SK-N-DZ (cell line): ENCODE results near the gene NUDT7.

Experiments used
- DNase-seq: peaks from one replicate; pipeline ENCODE4 v3.0.0-alpha.2; 2015; ENCODE audit warnings: low spot score

Gene NUDT7

DNA sequence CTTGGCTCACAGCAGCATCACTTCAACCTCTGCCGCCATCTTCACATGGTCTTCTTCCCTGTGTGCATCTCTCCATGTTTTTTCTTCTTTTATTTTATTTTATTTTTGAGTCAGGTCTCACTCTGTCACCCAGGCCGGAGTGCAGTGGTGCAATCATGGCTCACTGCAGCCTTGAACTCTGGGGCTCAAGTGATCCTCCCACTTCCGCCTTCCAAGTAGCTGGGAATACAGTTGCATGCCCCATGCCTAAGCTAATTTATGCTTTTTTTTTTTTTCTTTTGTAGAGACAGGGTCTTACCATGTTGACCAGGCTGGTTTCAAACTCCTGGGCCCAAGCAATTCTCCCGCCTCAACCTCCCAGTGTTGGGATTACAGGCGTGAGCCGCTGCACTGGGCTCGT lies 1.9 kb downstream of the NUDT7 start:
- DNase-seq = no peak

DNA sequence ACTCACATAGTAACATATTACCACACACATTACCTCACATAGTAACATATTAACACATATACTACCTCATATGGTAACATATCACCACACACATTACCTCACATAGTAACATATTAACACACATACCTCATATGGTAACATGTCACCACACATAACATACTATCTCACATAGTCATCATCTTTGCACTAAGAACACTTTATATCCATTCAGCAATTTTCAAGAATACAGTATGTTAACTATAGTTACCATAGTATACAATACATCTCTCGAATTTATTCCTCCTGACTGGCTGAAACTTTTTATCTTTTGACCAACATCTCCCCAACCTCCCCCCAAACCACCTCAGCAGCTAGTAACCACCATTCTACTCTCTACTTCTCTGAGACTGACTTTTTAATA lies 7.6 kb downstream of the NUDT7 start:
- DNase-seq = no peak

DNA sequence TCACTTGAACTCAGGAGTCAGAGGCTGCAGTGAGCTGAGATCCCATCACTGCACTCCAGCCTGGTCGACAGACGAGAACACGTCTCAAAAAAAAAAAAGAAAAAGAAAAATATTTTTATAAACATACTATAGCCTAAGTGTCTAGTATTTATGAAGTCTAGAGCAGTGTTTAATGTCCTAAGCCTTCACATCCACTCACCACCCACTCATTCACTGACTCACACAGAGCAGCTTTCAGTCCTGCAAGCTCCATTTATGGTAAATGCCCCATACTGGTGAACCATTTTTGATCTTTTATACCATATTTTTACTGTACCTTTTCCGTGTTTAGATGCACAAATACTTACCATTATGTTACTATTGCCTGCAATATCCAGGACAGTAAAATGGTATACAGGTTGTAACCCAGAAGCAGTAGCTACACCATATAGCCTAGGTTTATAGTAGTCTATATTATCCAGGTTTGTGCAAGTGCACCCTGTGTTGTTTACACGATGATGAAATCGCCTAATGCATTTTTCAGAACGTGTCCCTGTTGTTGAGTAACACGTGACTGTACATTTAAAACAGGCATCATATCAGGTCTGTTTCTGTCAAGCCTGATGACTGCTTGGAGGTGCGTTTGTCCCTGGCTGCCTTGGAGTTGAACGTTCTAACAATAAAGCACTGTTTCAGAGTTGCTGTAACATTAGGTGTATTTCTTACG lies 10.1 kb downstream of the NUDT7 start:
- no peak for DNase-seq

DNA sequence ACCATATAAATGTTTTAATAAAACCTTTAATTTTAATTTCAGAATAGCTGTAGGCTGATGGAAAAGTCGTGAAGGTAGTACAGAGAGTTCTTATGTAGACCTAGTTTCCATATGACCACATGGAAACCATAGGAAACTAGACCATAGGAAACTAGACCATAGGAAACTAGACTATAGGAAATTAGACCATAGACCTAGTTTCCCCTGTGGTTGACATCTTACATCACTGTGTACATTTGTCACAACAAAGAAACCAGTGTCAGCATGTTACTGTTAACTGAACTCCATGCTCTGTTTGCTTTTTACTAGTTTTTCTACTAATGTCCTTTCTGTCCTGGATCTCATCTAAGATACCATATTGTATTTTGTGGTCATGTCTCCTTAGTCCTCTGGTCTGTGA lies 14.6 kb downstream of the NUDT7 start:
- no peak for DNase-seq

DNA sequence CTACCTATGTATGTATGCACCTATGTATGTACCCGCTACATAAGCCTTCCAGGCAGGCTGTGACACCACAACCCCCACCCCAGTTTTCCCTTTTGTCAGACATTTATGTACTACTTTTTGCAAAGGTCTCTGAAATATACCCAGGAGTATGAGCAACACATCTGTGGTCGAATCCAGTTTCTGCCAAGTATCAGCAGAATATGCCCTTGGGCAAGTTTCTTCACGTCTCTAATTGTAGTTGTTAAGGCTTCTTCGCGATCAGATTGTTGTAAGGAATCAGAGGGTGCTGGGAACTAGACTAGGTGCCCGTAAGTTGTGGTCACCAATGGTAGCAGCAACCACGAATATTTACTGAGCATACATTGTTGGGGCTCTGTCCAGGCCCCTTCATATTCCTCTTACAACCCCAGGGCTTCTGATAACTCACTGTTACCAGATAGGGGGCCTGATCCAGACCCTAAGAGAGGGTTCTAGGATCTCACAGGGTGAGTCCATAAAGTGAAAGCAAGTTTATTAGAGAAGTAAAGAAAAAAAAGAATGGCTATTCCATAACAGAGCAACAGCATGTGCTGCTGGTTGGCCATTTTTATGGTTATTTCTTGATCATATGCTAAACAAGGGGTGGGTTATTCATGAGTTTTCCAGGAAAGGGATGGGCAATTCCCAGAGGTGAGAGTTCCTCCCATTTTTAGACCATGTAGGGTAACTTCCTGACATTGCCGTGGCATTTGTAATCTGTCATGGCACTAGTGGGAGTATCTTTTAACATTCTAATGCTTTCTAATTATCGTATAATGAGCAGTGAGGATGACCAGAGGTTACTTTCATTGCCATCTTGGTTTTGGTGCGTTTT lies 16.6 kb downstream of the NUDT7 start:
- no peak for DNase-seq

DNA sequence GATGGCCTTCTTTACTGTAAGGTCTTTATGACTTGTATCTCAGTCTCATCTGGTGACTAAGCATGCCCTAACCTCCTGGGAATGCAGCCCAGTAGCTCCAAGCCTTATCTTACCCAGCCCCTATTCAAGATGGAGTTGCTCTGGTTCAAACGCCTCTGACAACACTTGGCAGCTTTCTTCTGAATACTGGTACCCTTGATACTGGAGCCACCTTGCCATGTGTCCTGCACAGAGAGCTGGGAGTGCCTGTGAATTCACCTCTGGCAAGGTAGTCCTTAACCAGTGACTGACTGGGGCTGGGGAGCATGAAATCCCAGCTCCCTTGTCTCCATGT lies 17.2 kb downstream of the NUDT7 start:
- DNase-seq = no peak

DNA sequence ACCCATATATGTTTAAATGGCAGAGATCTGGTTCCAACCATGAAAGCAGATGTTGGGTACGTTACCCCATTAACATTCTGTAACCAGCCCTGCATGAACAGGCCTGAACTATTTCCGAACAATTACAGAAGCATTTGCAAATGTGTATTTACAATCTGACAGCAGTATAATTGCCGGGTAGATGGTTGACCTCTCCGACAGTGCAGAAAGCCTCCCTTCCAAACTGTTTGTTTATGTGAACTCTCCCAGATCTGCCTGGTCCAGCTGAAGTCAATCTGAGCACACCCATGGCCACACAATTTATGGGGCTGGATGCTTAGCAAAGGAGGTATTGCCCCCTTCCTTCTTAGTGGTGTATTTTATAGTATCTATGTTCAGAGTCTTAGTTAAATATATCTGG lies 21.8 kb downstream of the NUDT7 start:
- DNase-seq = no peak

DNA sequence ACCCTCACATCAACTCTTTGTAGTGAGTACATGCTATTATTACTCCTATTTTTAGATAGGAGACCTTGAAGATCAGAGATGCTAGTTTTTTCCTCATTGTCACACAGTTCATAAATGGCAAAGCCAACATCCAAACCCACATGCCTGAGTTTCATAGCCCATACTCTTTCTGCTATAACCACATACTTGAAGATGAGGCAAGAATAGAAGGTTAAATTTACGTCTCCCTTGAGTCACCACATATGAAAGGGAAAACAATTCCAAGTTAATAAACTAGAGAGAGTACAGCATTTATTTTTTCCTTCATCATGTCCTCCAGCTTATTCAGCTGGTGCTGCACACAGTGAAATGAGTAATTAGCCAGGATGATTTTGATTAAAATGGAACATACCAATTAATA lies 23.7 kb downstream of the NUDT7 start:
- no peak for DNase-seq

DNA sequence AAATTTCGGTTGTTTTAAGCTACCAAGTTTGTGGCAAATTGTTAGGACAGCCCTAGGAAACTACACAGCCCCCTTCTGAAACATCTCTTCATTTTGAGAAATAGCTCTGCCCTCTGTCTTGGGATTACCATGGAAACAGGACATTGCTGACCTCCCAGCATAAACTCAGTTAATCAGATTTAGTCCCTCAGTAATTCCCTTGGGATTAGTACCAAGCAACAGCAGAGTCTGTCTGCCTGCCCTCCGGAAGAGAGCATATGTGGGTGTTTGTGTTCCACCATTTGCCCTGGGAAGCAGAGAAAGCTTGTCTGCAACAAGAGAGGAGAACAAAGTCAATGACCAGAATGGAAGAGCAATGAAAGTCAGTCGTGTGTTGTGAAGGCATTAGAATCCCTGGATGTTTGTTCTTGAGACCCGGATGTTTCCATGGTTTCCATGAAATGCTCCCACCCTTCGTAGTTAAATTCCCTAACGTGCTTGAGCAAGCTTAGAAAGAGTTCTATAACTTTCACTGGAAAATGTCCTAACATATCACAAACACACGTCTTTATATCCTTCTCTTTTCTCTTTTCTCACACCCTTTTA lies 26.2 kb downstream of the NUDT7 start:
- peak; percentile 72 for DNase-seq

DNA sequence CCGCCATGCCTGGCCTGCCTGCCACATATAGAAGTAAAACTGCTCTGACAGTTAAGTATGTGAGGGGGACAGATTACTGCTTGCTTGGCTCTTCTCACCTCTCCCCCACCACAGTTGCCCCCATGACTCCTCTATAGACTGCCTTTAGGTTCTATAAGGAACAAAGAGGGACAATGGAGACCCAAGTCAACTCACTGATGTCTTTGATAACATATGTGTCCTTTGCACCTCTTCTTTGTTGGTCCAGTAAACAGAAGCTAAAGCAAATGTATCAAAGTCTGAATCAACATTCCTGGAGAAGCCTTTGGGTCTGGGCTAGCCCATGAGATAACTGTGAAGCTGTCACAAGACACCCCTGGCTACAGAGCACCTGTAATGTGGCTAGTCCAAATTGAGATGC lies 27.1 kb downstream of the NUDT7 start:
- no peak for DNase-seq

DNA sequence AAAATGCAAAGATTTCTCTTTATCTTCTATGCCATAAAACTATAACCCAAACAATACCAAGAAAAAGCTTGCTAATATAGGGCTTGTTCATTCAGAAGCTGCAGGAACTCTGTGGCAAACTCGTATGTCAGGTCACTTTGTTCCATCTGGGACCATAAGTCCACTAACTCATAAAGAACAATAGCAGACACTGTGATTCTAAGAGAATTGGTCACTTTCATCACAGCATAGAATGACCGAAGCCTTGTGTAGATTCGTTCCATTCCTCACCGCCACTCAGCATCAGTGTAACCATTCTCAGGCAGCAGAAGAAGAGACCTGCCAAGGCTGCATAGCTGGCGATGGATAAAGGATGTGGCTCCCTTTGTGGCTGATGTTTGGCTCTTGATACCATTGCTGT lies 35.7 kb downstream of the NUDT7 start:
- no peak for DNase-seq

DNA sequence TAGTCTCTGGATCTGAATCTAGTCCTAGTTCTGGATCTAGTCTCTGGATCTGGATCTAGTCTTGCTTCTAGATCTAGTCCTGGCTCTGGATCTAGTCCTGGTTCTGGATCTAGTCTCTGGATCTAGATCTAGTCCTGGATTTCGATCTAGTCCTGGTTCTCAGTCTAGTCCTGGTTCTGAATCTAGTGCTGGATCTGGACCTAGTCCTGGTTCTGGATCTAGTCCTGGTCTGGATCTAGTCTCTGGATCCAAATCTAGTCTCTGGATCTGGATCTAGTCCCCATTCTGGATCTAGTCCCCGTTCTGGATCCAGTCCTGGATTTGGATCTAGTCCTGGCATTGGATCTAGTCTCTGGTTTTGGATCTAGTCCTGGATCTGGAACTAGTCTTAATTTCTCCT lies 36.2 kb downstream of the NUDT7 start:
- no peak for DNase-seq

DNA sequence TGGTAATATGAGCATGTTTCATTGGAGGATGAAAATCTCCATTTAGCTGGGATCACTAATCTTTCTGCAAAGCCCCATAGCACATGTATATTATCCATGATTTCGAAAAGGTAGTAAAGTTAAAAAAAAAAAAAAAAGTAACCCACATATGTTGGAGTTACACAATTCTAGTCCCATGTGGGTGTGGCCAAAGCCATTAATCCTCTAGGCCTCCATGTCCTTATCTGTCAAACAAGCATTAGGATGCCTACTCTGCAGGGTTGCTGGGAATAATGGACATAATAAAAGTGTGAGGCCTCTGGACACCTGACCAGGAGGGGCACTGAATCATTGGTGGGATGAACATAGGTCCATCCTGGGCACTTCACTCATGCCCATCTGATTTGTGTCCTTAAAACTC lies 36.9 kb downstream of the NUDT7 start:
- DNase-seq = no peak

DNA sequence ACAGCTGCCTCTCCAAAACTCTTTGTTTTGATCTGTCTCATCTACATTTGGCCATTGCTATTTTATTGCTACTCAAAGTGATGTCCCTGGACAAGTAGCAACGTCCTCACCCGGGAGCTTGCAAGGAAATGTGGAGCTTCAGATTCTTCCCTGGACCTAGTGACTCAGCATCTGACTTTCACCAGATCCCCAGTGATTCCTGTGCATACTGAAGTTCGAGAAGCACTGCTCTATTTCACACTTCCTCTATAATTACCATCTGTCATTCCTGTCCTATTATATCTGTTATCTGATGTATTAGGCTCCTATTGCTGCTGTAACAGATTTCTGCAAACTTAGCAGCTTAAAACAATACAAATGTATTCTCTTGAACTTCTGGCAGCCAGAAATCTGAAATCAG lies 37.5 kb downstream of the NUDT7 start:
- peak; percentile 64 for DNase-seq

DNA sequence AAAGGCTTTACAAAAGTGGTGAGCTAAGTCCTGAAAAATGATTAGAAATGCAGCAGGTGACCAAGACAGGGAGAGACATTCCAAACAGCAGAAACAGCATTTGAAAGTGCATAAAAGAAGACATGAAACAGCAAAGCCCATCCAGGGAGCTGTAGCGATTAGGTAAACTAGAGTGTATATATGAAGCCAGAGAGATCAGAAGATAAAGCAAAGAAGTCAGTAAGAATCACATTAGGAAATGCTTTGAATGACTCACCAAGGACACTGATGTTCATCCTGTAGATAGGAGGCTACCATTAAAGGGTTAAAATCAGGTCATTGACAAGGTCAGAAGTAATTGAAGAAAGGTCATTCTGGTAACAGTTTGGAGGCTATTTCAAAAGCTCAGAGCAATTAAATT lies 38.5 kb downstream of the NUDT7 start:
- DNase-seq = peak; percentile 92

DNA sequence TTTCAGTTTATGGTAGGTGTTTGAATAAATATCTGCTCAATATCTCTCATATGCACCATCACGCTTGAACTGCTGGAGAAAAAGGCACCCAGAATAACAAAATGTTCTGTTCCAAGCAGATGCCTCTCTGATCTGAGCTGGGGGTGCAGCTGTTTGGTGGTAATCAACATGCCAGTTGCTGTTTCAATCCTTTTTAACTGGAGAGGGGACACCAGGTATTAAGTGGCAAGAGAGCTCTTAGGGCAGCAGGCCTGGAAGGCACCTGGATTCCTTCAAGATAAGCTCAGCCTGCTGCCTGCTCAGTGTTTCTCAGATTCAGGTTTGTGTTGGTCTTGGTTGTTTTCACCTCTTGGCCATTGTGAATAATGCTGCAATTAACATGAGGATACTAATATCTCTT lies 38.9 kb downstream of the NUDT7 start:
- DNase-seq = peak; percentile 98

DNA sequence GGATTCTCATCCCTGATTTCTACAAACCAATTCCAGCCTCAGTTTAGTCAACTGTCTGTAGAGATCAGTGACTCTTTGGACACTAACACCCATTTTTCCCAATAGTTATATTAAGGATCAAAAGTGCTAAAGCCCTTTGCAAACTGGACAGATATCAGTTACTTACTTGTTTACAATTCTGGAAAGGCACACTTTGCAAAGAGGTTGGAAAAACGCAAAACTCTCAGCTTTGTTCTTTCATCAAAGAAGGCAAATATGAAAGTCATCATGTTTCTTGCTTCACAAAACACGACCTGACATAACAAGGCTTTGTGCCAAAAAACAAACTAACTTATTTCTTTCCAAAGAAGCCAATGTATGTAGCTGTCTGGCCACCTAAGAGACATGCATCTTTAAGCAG lies 39.9 kb downstream of the NUDT7 start:
- DNase-seq = no peak

DNA sequence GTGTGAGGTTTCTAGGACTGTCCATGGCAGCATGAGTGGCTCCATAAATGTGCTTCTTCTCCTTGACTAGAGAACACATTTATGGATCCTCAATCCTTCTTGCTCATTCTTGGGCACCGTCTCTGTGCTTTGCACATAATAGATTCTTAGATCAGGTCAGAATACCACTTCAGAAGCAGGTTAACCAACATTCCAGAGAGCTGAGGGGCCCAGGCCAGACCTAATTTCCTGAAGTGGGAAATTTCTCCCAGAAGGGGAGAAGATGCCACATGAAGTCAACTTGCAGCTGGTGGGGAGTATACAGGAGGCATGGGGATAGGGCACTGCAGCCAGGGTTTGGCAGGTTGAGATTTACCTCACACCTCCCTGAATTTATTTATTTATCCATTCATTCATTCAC lies 41.7 kb downstream of the NUDT7 start:
- DNase-seq = no peak

DNA sequence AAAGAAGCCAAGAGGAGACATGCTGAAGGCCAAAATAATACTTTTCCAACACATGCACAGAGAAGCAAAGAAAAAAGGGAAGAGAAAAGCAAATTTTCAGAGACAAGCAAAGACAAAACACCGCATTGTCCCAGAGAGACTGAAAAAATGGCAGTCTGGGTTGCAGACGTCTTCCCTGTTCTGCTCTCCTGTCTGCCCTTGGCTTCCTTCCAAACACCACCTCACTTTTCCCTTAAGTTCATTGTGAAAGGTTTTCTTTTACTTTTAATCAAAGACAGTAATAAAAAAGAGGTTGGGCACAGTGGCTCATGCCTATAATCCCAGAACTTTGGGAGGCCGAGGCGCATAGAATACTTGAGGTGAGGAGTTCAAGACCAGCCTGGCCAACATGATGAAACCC lies 44.9 kb downstream of the NUDT7 start:
- DNase-seq = no peak

DNA sequence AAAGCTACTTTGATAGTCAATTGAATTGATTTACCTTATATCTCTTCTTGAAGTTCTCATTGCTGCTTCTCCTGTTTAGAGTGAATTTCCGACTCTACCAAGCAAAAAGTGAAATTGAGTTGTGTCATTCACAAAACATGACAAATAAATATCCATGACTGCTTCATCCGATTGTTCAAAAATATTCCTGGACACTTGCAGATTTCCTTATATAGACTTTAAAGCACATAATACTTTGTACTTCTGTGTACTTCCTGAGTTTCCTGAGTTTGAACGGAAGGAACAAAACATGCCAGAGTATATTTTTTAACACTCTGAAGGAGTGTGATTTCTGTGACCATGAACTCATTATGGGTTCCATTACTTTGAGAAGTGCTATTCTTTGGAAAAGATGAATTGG lies 45.5 kb downstream of the NUDT7 start:
- DNase-seq = no peak

DNA sequence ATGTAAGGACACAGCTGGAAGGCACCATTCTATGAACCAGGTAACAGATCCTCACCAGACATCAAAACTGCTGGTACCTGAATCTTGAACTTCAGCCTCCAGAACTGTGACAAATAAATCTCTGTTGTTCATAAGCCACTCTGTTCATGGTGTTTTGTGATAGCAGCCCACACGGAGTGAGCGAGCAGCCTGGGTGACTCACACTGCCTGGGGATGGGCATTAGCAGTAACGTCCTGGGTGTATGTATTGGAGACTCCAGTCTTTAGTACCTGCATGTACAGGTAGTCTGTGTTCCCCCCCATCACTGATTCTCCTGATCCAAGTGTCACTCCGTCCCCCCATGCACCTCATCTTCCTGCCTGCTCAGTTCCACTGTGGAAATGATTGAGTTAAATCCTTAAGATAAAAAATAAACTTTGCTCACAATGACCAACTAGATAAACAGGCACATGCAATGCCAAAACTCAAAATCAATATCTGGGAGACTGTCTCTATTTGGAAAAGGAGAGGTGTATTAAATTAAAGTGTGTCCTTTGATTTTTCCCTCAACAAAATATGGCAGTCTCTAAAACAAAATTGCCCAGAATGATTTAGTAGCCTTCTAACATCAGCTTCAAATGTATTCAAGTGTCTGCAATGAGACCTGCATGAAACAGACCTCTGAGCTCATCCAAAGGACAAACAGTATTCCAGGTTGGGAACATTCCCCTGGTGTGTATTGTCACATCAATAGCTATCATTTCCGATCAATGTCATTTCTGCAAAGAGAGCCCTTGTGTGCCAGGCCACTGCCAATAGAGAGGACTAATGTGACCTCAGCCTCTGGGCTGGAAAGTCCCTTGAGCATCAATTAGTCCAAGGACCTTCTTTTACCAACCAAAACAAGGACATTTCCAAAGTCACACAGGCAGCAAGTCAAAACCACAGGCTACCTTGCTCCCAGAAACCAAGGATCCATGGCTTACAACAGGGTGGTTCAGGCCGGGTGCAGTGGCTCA lies 53.9 kb downstream of the NUDT7 start:
- DNase-seq = no peak

DNA sequence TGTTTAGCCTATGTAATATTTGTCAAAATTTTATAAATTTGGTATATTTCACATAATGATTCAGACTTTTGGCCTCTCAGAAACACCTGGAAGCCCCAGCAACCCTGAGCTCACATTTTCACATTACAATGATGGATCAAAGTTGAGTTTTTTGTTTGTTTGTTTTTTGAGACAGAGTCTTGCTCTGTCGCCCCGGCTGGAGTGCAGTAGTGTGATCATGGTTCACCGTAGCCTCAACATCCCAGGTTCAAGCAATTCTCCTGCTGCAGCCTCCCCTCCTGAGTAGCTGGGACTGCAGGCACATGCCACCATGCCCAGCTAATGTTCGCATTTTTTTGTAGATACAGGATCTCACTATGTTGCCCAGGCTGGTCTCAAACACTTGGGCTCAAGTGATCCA lies 55.4 kb downstream of the NUDT7 start:
- no peak for DNase-seq
